Fibroblast of skin of abdomen (primary cell): ENCODE results near the gene CHST1.

ENCODE experiments used
- DNase-seq: peaks from one replicate; pipeline ENCODE4 v3.0.0-alpha.2; 2013

Gene CHST1

DNA sequence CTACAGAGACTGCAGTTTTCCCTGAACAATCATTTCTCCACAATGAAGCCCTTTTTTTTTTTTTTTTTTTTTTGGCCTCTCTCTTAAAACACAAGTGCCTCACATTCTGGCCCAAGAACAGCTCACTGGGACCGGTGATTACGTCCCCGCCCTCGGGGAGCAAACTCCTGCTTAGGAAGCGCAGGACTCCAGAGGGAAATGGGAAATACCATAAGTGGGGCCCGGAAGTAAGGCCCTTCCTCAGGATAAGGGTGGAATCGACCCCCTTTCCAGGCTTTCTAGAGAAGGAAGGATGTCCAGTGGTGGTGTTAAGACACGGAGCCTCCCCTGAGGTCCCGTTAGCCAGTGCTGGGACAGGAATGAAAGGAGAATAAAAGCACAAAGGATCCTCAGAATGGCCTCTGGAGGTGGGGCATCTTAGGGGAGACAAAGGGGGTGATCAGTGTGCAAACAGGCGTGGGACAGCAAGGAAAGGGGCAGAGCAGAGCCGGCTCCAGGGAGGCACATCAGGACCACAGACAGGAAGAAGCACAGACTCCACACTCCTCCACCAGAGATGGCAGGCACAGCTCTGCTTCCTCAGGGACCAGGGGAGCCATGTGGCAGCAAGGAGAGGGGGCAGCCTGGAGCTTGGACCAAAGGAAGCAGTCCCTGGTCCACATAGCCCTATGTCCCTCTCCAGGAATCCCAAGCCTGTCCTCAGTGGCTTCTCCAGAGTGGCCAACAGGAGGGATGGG lies 61.3 kb downstream of the CHST1 start:
- DNase-seq = no peak

DNA sequence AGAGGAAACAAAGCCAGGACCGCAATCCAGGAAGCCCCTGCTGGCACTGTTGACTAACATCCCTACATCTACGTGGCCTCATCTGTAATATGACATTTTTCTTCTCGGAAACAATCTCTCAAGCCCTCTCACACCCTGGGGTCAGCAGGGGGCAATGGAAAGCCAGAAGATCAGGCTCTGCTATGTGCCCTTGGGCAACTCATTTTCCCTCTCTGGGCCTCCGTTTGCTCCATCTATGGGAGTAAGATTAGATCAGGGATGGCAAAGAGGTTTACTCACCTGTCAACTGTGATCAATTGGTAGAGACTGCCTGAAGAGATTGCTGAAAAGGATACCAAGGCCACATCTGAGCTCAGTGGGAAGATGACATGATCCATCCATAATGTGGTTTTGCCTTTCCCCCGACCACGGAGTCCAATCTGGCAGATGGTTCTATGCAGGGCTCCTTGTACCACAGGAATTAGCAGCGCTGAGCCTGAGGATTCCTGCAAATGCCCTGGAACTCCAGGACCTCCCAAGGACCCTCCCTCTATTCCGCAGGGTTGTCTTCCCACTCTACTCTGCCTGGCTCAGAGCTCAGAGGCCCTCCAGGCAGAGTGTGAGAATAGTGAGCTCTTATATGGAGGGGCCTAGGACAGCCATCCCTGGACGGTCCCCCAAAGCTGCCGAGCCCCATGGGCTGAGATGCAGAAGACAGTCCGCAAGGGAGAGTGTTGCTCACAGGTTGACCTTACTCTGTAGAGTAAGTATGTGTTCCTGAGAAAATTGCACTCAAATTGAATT lies 66.1 kb downstream of the CHST1 start:
- DNase-seq = no peak
